ENCODE data around the gene ENTR1. TPM values are rescaled to one million over a fixed set of nuclear protein-coding genes. Genes with fewer than 3 reads are reported as not detected.

The ENTR1 gene
- total RNA-seq (26.7 TPM), polyA plus RNA-seq (60.3 TPM)
- long read RNA-seq, donor 1, partial matches to known transcripts, result 0 of 1 reads
- long read RNA-seq, donor 1, other reads (novel, unspliced or antisense), result 0 of 1 reads
- long read RNA-seq, donor 2, result 0 reads
- long read RNA-seq, donor 3, transcript ENTR1-204 (8 exons, 2,129 nt), result major isoform, 7 of 16 reads
- long read RNA-seq, donor 3, partial matches to known transcripts, result 7 of 16 reads
- long read RNA-seq, donor 3, other reads (novel, unspliced or antisense), result 0 of 16 reads
- long read RNA-seq, donor 4, partial matches to known transcripts, result 0 of 4 reads
- long read RNA-seq, donor 4, other reads (novel, unspliced or antisense), result 0 of 4 reads
- long read RNA-seq, donor 5, partial matches to known transcripts, result 6 of 10 reads
- long read RNA-seq, donor 5, other reads (novel, unspliced or antisense), result 0 of 10 reads
- long read RNA-seq, donor 6, partial matches to known transcripts, result 0 of 4 reads
- long read RNA-seq, donor 6, other reads (novel, unspliced or antisense), result 0 of 4 reads
- long read RNA-seq, donor 7, partial matches to known transcripts, result 0 of 2 reads
- long read RNA-seq, donor 7, other reads (novel, unspliced or antisense), result 0 of 2 reads
- long read RNA-seq, donor 8, result 0 reads
- long read RNA-seq, donor 9, partial matches to known transcripts, result 0 of 3 reads
- long read RNA-seq, donor 9, other reads (novel, unspliced or antisense), result 0 of 3 reads
- long read RNA-seq, donor 10, partial matches to known transcripts, result 0 of 4 reads
- long read RNA-seq, donor 10, other reads (novel, unspliced or antisense), result 0 of 4 reads

GRCh38 chr9:136410500-136411287, at the start of gene ENTR1, which contains the start of gene PMPCA:
TSS of gene ENTR1 (minus strand) at chr9:136410614. CDS start at chr9:136410397, 217 bp downstream.
TSS of gene PMPCA (plus strand) at chr9:136410658. CDS start at chr9:136410669, 11 bp downstream.
- Histone ChIP-seq H3K4me1 (ENCODE audit: control insufficient read depth in 2 of 2, insufficient read depth in 2 of 2, low read length in 2 of 2) (peaks cover 12 to 21% of the 10 kb centered on the region in 2 donors), H3K36me3 (ENCODE audit: control insufficient read depth in 2 of 2, insufficient read depth in 2 of 2, low read length in 1 of 2) (peaks cover 44 to 46% of the 10 kb centered on the region in 2 donors), H3K27me3 (ENCODE audit: control insufficient read depth in 2 of 2, insufficient read depth in 1 of 2, low read length in 1 of 2) (no peaks in the 10 kb centered on the region), H3K9me3 (ENCODE audit: control insufficient read depth in 2 of 2, insufficient read depth in 1 of 2, low read length in 1 of 2) (no peaks in the 10 kb centered on the region), H3K4me3 (ENCODE audit: low read length in 2 of 2) (peak within 1 kb of the TSS; percentile 79 to 97), H3K27ac (ENCODE audit: low read depth in 1 of 2, low read length in 1 of 2) (peak within 1 kb of the TSS; percentile 66 to 70)
- under 1% methylated on average over 83 of the region's 83 CpGs for WGBS
- DNase-seq (ENCODE audit: low read depth in 6 of 9, low spot score in 9 of 9), result peak; percentile 67 to 95 (median 91)

DNA sequence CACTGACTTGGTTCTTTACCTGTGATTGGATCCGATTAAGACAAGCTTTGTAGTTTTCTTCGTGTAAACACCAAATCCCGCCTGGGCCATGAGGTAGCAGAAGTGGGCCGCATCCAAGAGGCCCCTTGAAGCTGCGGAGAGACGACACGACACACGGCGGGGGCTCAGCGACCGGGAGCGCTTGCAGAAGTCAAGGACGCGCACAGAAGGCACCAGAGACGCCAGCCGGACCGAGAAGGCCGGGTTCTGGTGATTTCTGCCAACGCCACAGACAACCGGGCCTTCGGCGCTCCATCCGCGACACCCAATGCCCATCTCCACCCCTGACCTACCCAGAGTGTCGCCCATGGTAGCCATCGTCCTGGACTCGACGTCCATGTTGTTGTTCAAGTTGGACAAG, 49.0 kb upstream of the ENTR1 start:
- no peaks in the 10 kb centered on the region for H3K4me1 ChIP-seq (ENCODE audit: control insufficient read depth in 2 of 2, insufficient read depth in 2 of 2, low read length in 2 of 2)
- no peaks in the 10 kb centered on the region for H3K27me3 ChIP-seq (ENCODE audit: control insufficient read depth in 2 of 2, insufficient read depth in 1 of 2, low read length in 1 of 2)
- no peak for DNase-seq (ENCODE audit: low read depth in 6 of 9, low spot score in 9 of 9)
- WGBS, result 98% methylated on average over 28 of the region's 28 CpGs
- H3K27ac ChIP-seq (ENCODE audit: low read depth in 1 of 2, low read length in 1 of 2), result no peak overlapping the region
- no peak overlapping the region for H3K4me3 ChIP-seq (ENCODE audit: low read length in 2 of 2)
- peaks cover 92 to 94% of the 10 kb centered on the region in 2 donors for H3K36me3 ChIP-seq (ENCODE audit: control insufficient read depth in 2 of 2, insufficient read depth in 2 of 2, low read length in 1 of 2)
- no peaks in the 10 kb centered on the region for H3K9me3 ChIP-seq (ENCODE audit: control insufficient read depth in 2 of 2, insufficient read depth in 1 of 2, low read length in 1 of 2)

DNA sequence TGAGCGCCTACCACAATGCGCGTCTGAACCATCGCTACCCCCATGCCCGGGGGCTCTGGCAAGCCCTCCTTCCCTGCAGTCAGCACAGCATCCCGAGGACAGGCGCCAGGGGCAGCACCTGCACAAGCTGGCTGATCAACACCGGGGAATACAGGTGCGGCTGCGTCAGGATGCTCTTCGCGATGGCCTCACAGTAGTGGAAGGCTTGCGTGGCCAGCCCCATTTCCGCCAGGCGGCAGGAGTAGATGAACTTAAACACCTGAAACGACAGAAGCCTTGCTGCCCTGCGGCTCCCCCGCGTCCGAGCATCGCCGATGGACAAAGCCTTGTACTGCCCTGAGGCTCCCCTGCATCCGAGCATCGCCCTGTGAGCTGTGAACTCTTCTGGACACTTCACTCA, 46.9 kb upstream of the ENTR1 start:
- 99% methylated on average over 24 of the region's 24 CpGs for WGBS
- no peak overlapping the region for H3K4me3 ChIP-seq (ENCODE audit: low read length in 2 of 2)
- no peaks in the 10 kb centered on the region for H3K27me3 ChIP-seq (ENCODE audit: control insufficient read depth in 2 of 2, insufficient read depth in 1 of 2, low read length in 1 of 2)
- DNase-seq (ENCODE audit: low read depth in 6 of 9, low spot score in 9 of 9), result no peak
- no peaks in the 10 kb centered on the region for H3K4me1 ChIP-seq (ENCODE audit: control insufficient read depth in 2 of 2, insufficient read depth in 2 of 2, low read length in 2 of 2)
- no peaks in the 10 kb centered on the region for H3K9me3 ChIP-seq (ENCODE audit: control insufficient read depth in 2 of 2, insufficient read depth in 1 of 2, low read length in 1 of 2)
- peaks cover 83 to 87% of the 10 kb centered on the region in 2 donors for H3K36me3 ChIP-seq (ENCODE audit: control insufficient read depth in 2 of 2, insufficient read depth in 2 of 2, low read length in 1 of 2)
- H3K27ac ChIP-seq (ENCODE audit: low read depth in 1 of 2, low read length in 1 of 2), result no peak overlapping the region

GRCh38 chr9:136456258-136456657, 45.8 kb upstream of the ENTR1 start:
- 98% methylated on average over 9 of the region's 9 CpGs for WGBS
- Histone ChIP-seq H3K36me3 (ENCODE audit: control insufficient read depth in 2 of 2, insufficient read depth in 2 of 2, low read length in 1 of 2) (peaks cover 80 to 83% of the 10 kb centered on the region in 2 donors), H3K9me3 (ENCODE audit: control insufficient read depth in 2 of 2, insufficient read depth in 1 of 2, low read length in 1 of 2) (no peaks in the 10 kb centered on the region), H3K4me3 (ENCODE audit: low read length in 2 of 2) (no peak overlapping the region), H3K27ac (ENCODE audit: low read depth in 1 of 2, low read length in 1 of 2) (no peak overlapping the region), H3K27me3 (ENCODE audit: control insufficient read depth in 2 of 2, insufficient read depth in 1 of 2, low read length in 1 of 2) (no peaks in the 10 kb centered on the region), H3K4me1 (ENCODE audit: control insufficient read depth in 2 of 2, insufficient read depth in 2 of 2, low read length in 2 of 2) (no peaks in the 10 kb centered on the region)
- DNase-seq (ENCODE audit: low read depth in 6 of 9, low spot score in 9 of 9), result no peak

DNA sequence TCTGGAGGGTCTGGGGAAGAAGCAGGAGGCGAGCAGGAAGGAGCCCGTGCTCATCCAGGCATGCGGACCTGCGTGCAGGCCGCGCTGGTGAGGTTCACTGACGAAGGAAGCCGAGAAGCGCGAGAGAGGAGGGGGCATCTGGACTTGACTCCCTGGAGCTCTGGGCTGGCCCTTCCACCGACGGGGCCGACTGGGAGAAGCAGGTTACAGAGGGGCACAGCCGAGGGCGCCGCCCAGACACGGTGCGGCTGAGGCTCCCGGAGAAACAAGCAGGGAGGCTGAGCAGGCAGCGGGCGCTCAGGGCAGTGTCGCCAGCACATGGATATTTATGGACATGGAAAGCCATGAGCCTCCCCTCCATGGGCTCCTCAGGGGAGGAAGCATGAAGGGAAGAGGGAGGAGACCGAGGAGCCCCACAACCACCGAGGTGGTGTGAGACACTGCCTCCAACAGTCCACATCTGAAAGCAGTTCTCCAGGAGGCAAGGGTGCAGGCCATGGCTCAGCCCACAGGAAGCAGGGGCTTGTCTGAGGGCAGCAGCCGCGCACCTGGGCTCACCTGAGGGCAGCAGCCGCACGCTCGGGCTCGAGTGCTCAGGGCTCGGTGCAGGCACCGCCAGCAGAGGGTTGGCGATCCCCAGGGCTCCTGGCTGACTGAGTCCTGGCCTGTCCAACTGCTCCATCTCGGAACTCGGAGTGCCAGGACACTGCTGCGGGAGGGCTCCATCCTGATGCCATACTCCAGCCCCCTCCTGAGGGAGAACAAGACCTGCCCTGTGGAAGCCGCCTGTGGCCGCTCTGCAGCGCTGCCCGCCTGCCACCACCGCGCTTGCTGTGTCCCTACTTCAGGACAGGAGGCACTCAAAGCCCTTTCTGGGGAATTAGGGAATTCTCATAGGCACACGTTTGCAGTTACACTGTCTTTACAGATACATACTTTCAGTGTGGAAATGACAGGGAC, 44.9 kb upstream of the ENTR1 start:
- WGBS, result 97% methylated on average over 43 of the region's 43 CpGs

DNA sequence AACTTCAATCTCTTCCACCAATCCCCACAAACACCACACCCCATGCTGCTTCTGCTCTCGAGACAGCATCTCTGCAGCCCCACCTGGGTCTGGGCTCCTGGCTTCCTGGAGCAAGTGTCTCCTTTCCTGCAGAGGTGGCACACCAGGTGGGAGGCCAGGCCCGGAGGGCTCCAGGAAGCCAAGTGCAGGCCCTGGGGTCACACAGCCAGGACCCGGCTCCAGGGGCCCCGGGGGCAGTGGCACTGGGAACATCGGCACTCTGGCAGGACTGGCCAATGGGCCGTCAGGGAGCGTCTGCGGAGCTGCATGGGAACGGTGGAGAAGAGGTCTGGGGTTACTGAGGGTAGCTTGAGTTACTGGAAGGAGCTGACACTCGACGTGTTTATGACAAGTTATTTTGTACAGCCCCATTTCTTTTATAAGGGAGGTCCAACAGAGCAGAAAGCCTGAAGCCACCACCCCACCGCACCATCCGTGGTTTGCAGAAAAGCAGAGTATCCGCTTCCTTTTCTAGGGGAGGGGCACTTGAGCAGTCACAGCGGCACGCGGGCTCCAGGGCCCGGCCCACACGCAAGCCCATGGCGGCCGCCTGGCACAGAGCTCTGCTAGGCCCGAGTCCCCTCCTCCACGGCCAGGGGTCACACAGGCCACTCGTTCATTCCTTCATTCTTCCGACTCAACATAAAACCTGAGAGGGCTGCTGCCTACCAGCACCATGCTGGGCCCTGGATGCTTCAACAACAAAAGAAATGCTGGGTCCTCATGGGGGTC, 43.8 kb upstream of the ENTR1 start:
- WGBS, result 97% methylated on average over 25 of the region's 25 CpGs
- Histone ChIP-seq H3K27ac (ENCODE audit: low read depth in 1 of 2, low read length in 1 of 2) (no peak overlapping the region), H3K36me3 (ENCODE audit: control insufficient read depth in 2 of 2, insufficient read depth in 2 of 2, low read length in 1 of 2) (peaks cover 84 to 85% of the 10 kb centered on the region in 2 donors), H3K4me3 (ENCODE audit: low read length in 2 of 2) (no peak overlapping the region), H3K27me3 (ENCODE audit: control insufficient read depth in 2 of 2, insufficient read depth in 1 of 2, low read length in 1 of 2) (no peaks in the 10 kb centered on the region), H3K4me1 (ENCODE audit: control insufficient read depth in 2 of 2, insufficient read depth in 2 of 2, low read length in 2 of 2) (no peaks in the 10 kb centered on the region), H3K9me3 (ENCODE audit: control insufficient read depth in 2 of 2, insufficient read depth in 1 of 2, low read length in 1 of 2) (no peaks in the 10 kb centered on the region)
- no peak for DNase-seq (ENCODE audit: low read depth in 6 of 9, low spot score in 9 of 9)

More for the DNA sequence above, 44.9 kb upstream of the ENTR1 start:
- no peak for DNase-seq (ENCODE audit: low read depth in 6 of 9, low spot score in 9 of 9)
- Histone ChIP-seq H3K36me3 (ENCODE audit: control insufficient read depth in 2 of 2, insufficient read depth in 2 of 2, low read length in 1 of 2) (peaks cover 83 to 84% of the 10 kb centered on the region in 2 donors), H3K27ac (ENCODE audit: low read depth in 1 of 2, low read length in 1 of 2) (no peak overlapping the region), H3K9me3 (ENCODE audit: control insufficient read depth in 2 of 2, insufficient read depth in 1 of 2, low read length in 1 of 2) (no peaks in the 10 kb centered on the region), H3K4me1 (ENCODE audit: control insufficient read depth in 2 of 2, insufficient read depth in 2 of 2, low read length in 2 of 2) (no peaks in the 10 kb centered on the region), H3K4me3 (ENCODE audit: low read length in 2 of 2) (no peak overlapping the region), H3K27me3 (ENCODE audit: control insufficient read depth in 2 of 2, insufficient read depth in 1 of 2, low read length in 1 of 2) (no peaks in the 10 kb centered on the region)

GRCh38 chr9:136453326-136453725, 42.9 kb upstream of the ENTR1 start:
- WGBS, result 97% methylated on average over 11 of the region's 11 CpGs
- H3K4me1 ChIP-seq (ENCODE audit: control insufficient read depth in 2 of 2, insufficient read depth in 2 of 2, low read length in 2 of 2), result no peaks in the 10 kb centered on the region
- H3K36me3 ChIP-seq (ENCODE audit: control insufficient read depth in 2 of 2, insufficient read depth in 2 of 2, low read length in 1 of 2), result peaks cover 84% of the 10 kb centered on the region in 2 donors
- no peak overlapping the region for H3K27ac ChIP-seq (ENCODE audit: low read depth in 1 of 2, low read length in 1 of 2)
- no peaks in the 10 kb centered on the region for H3K27me3 ChIP-seq (ENCODE audit: control insufficient read depth in 2 of 2, insufficient read depth in 1 of 2, low read length in 1 of 2)
- H3K4me3 ChIP-seq (ENCODE audit: low read length in 2 of 2), result no peak overlapping the region
- no peaks in the 10 kb centered on the region for H3K9me3 ChIP-seq (ENCODE audit: control insufficient read depth in 2 of 2, insufficient read depth in 1 of 2, low read length in 1 of 2)
- DNase-seq (ENCODE audit: low read depth in 6 of 9, low spot score in 9 of 9), result no peak
